Heart left ventricle (tissue), 16 donors: ENCODE results near the gene SLC44A2. TPM values are rescaled to one million over a fixed set of nuclear protein-coding genes. Genes with fewer than 3 reads are reported as not detected.

Experiments
- ATAC-seq, 4 donors: fragments of 200-7000 bp; cut with Tn5 transposase; one replicate each; pipeline ENCODE4 v1.9.1; 2020 to 2022; ENCODE audit warnings: moderate library complexity in 4 of 4, mild to moderate bottlenecking in 3 of 4, moderate number of reproducible peaks in 1 of 4
- DNase-seq, 5 donors: peaks; one replicate each; pipeline ENCODE4 v3.0.0-alpha.2; 2020
- H3K27ac ChIP-seq, 12 donors: fragments of 200-600 bp; sonication (generic) in 4 of 12; one replicate each; pipeline versions ENCODE4 v1.5.0 to v1.8.0; 2016 to 2022; ENCODE audit warnings: mild to moderate bottlenecking in 2 of 12
- H3K27me3 ChIP-seq, 9 donors: fragments of 200-600 bp; sonication (generic) in 2 of 9; one replicate each; pipeline versions ENCODE4 v1.5.1 to v1.8.0; 2016 to 2022; ENCODE audit warnings: mild to moderate bottlenecking in 3 of 9
- H3K36me3 ChIP-seq, 9 donors: fragments of 200-600 bp; sonication (generic) in 2 of 9; one replicate each; pipeline versions ENCODE4 v1.5.0 to v1.8.0; 2018 to 2022; ENCODE audit warnings: mild to moderate bottlenecking in 2 of 9
- H3K4me1 ChIP-seq, 12 donors: fragments of 200-600 bp; sonication (generic) in 4 of 12; one replicate each; pipeline versions ENCODE4 v1.5.0 to v1.8.0; 2016 to 2022; ENCODE audit warnings: mild to moderate bottlenecking in 3 of 12
- H3K4me3 ChIP-seq, 12 donors: fragments of 200-600 bp; sonication (generic) in 4 of 12; one replicate each; pipeline versions ENCODE4 v1.5.0 to v1.8.0; 2017 to 2022; ENCODE audit warnings: mild to moderate bottlenecking in 9 of 12, moderate library complexity in 4 of 12
- H3K9me3 ChIP-seq, 12 donors: fragments of 200-600 bp; sonication (generic) in 4 of 12; one replicate each; pipeline versions ENCODE4 v1.5.0 to v1.8.0; 2016 to 2022; ENCODE audit warnings: mild to moderate bottlenecking in 1 of 12
- POLR2A ChIP-seq, 2 donors: fragments of 450-650 bp; IDR thresholded peaks; one replicate each; pipeline ENCODE4 v1.6.1; 2017; ENCODE audit warnings: antibody characterized with exemption in 2 of 2, mild to moderate bottlenecking in 2 of 2, moderate library complexity in 2 of 2
- WGBS, 4 donors: extraction: QIAGEN DNeasy Blood & Tissue Kit in 2 of 4; methylation state at CpG; one replicate each; pipeline versions ENCODE4 v1.1.5 to v1.1.7; 2013 to 2018; 5-methylcytosine and 5-hydroxymethylcytosine counted together
- intact Hi-C, 10 donors: fragments of 100-400 bp; cut with DNase I; formaldehyde crosslinking; loops; one replicate each; pipeline versions ENCODE4 v1.11.1 to v1.14.2; 2022
- polyA plus RNA-seq, 2 donors: library from polyadenylated mRNA; stranded (reverse); fragments of 200-250 nt; gene quantifications; one replicate each; pipeline ENCODE4 v1.2.3, GENCODE V29; 2013
- total RNA-seq, 9 donors: library from RNA; depleted of rRNA in 2 of 9; stranded (reverse); fragments of >200 nt in 2 of 9; fragmentation: NEBNext Ultra II Directional in 3 of 9; extraction: Animal tissue kit (Norgen Biotek cat#: 25700) in 3 of 9; gene quantifications; one replicate each; pipeline versions ENCODE4 v1.1.0 to v1.2.4, GENCODE V29; 2016 to 2023
- TF ChIP-seq, protein P1 (sequence below), 12 donors: fragments of 200-600 bp; sonication (generic) in 4 of 12; IDR thresholded peaks; one replicate each; pipeline versions ENCODE4 v1.5.0 to v1.8.0; 2018 to 2022; ENCODE audit warnings: antibody characterized with exemption in 12 of 12, mild to moderate bottlenecking in 5 of 12
- donor health status: ischemic (EF 13 %, LVEDD 7.1; RV severe dilation, severe dysfunction).
- donor health status: healthy with polysubstance abuse.
- donor health status: DM: no; HTN: yes; CAD: no.
- donor health status: DM: no; HTN: no; CAD: no.
- donor health status: ischemic (EF 25% LVEDD 6.9; RV normal size, moderate dysfunction).
- donor health status: ischemic (EF 25% LVEDD 5.7; RV mildly dilated, moderate dysfunction).
- donor health status: healthy.
- donor health status: DM: yes; HTN: yes; CAD: no.
- donor health status: ischemic (EF 35%, LVEDD 5.7; RV mildly dilated, moderate dysfunction).
- donor health status: nonischemic (EF 11% LVEDD 7.7; RV severe dilation, severe dysfunction).
- donor health status: DM: yes; HTN: yes; CAD: no.
- donor health status: PGD.
- donor health status: ischemic (EF 29% LVEDD 5.4; RV normal size, mild dysfunction).
- donor health status: nonischemic (EF 23%, LVEDD 6.1; RV moderate dilation, normal function).

The SLC44A2 gene
- total and polyA plus RNA-seq, 11 donors, result 43.1 to 130 (median 82.5) TPM

DNA sequence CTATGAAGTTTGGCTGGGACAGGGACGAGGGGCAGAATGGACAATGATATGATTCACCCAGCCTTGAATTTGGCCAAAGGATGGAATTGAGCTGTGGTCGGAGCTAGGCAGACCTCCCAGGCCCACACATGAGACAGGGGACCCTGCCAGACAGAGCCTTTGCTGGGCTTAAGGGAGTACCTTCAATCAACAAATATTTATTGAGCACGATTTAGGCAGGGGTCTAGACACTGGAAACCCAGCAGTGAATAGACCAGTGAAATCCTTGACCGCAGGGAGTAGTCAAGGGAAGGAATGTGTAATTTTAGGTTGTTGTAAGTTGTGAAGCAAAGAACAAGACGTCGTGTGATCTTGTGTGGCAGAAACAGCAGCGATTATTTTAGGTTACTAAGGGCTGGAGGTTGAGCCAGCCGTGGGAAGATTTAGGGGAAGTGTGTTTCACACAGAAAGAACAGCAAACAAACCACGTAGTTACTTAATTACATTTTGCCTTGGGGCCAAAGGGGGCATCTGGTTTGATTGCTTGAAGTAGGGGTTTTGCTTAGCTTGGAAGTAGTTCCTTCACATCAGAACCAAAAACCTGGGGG lies 21.4 kb upstream of the SLC44A2 start:
- DNase-seq, result no peak
- H3K9me3 ChIP-seq, result peaks cover 0 to 4% (median 0%) of the 10 kb centered on the region in 12 donors
- H3K27ac ChIP-seq, result peak overlapping the region; percentile 91 to 99 (median 97)
- no peaks in the 10 kb centered on the region for H3K27me3 ChIP-seq
- peaks cover 0 to 36% (median 22%) of the 10 kb centered on the region in 12 donors for H3K4me1 ChIP-seq
- 33 to 35% (median 33%) methylated on average over 8 to 9 of the region's 9 CpGs for WGBS, 4 donors
- peak in 2 of 4 donors; percentile 19 to 22 for ATAC-seq
- no peak for TF ChIP-seq POLR2A (IDR thresholded peaks at IDR 0.05)
- TF ChIP-seq, protein P1, sequence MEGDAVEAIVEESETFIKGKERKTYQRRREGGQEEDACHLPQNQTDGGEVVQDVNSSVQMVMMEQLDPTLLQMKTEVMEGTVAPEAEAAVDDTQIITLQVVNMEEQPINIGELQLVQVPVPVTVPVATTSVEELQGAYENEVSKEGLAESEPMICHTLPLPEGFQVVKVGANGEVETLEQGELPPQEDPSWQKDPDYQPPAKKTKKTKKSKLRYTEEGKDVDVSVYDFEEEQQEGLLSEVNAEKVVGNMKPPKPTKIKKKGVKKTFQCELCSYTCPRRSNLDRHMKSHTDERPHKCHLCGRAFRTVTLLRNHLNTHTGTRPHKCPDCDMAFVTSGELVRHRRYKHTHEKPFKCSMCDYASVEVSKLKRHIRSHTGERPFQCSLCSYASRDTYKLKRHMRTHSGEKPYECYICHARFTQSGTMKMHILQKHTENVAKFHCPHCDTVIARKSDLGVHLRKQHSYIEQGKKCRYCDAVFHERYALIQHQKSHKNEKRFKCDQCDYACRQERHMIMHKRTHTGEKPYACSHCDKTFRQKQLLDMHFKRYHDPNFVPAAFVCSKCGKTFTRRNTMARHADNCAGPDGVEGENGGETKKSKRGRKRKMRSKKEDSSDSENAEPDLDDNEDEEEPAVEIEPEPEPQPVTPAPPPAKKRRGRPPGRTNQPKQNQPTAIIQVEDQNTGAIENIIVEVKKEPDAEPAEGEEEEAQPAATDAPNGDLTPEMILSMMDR (IDR thresholded peaks at IDR 0.05), result no peak
- peak overlapping the region in 11 of 12 donors; percentile 88 to 100 (median 100) for H3K4me3 ChIP-seq
- intact Hi-C loops, result loop anchor here in 1 of 10 donors (5.0 kb wide), 1 partner anchor 38 kb away; no protein-coding TSS in a partner anchor
- no peaks in the 10 kb centered on the region for H3K36me3 ChIP-seq

DNA sequence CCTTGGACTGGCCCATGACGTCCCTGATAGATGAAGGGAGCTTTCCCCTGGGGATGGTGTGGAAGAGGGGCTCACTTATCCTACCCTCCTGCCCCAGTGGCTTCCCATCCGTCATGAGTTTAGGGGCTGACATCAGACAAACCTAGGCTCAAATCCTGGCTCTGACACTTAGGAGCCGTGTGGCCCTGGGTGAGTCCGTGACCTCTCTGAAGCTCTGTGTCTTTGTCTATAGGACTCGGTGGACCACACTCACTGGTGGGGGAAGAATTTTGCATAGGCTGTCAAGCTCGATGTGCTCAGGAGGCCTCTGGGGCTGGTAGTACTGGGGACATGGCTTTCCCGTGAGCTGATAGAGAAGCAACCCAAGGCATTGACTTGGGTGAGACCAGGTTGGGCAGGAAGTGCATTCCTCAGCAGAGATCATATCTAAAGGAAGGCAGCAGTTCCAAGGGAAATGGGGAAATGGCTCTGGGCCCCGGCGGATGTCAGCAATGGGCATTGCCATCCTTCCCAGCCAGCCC lies 20.8 kb upstream of the SLC44A2 start:
- ATAC-seq, result peak in 3 of 4 donors; percentile 6 to 40 (median 12)
- peaks cover 0 to 36% (median 22%) of the 10 kb centered on the region in 12 donors for H3K4me1 ChIP-seq
- no peaks in the 10 kb centered on the region for H3K27me3 ChIP-seq
- no peaks in the 10 kb centered on the region for H3K36me3 ChIP-seq
- intact Hi-C loops, result loop anchor here in 1 of 10 donors (5.0 kb wide), 1 partner anchor 38 kb away; no protein-coding TSS in a partner anchor
- peak overlapping the region; percentile 91 to 99 (median 97) for H3K27ac ChIP-seq
- H3K4me3 ChIP-seq, result peak overlapping the region in 9 of 12 donors; percentile 12 to 100 (median 100)
- TF ChIP-seq POLR2A (IDR thresholded peaks at IDR 0.05), result no peak
- TF ChIP-seq, protein P1 (IDR thresholded peaks at IDR 0.05), result no peak
- peak in 4 of 5 donors; percentile 37 to 70 (median 52) for DNase-seq
- peaks cover 0 to 4% (median 0%) of the 10 kb centered on the region in 12 donors for H3K9me3 ChIP-seq
- WGBS, 4 donors, result 59 to 74% (median 65%) methylated on average over 8 to 9 of the region's 9 CpGs

DNA sequence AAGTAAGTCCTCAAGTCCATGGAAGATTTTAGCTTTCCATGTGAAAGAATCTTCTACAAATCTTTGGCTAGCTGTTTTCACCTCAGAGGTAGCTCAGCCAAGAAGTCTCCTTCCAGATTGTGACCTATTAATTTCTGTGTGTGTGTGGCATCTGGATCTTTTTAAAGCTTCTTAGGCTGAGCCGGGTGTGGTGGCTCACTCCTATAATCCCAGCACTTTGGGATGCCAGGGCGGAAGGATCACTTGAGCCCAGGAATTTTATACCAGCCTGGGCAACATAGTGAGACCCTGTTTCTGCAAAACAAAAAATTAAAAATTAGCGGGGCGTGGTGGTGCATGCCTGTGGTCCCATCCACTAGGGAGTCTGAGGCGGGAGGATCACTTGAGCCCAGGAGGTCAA lies 13.4 kb upstream of the SLC44A2 start:
- H3K36me3 ChIP-seq, result no peaks in the 10 kb centered on the region
- WGBS, 4 donors, result 78 to 85% (median 84%) methylated on average over 5 of the region's 5 CpGs
- DNase-seq, result no peak
- no peaks in the 10 kb centered on the region for H3K9me3 ChIP-seq
- no peak for TF ChIP-seq POLR2A (IDR thresholded peaks at IDR 0.05)
- TF ChIP-seq, protein P1 (IDR thresholded peaks at IDR 0.05), result no peak
- no peak for ATAC-seq
- H3K27ac ChIP-seq, result peak overlapping the region in 11 of 12 donors; percentile 66 to 85 (median 81)
- intact Hi-C loops, result loop anchor here in 1 of 10 donors (1.0 kb wide), 1 partner anchor 13 kb away; the partner anchor contains the start of gene SLC44A2
- no peaks in the 10 kb centered on the region for H3K27me3 ChIP-seq
- peaks cover 7 to 50% (median 36%) of the 10 kb centered on the region in 12 donors for H3K4me1 ChIP-seq
- H3K4me3 ChIP-seq, result no peak overlapping the region

DNA sequence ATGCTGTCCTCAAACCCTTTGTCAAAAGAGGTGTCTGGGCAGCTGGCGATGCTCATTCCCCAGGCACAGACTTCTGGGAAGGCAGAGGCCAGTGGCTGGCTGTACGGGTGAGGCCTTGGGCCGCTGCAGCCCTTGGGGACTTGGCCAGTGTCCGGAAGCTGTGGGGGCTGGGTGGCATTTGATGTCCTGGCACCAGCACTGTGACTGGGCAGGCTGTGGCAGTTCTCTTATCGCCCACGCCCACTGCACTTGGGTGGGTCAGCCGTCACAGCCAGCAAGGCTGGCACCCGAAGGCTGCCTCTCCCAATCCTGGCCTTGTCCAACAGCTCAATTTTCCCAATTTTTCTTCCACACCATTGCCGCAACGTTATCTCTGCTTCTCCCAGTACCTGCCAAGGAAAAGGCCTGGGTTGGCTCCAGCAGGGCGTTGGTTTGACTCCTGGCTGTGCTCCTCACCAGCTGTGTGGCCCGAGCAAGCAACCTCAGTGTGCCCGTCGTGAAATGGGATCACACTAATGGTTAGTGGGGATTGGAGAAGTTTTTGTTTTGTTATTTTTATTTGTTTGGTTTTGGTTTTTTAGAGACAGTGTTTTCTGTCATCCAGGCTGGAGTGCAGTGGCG lies 12.7 kb upstream of the SLC44A2 start:
- ATAC-seq (peak; percentile 98 to 99 (median 99)), DNase-seq (peak; percentile 87 to 94 (median 87))
- intact Hi-C loops, result loop anchor here in 1 of 10 donors (1.0 kb wide), 1 partner anchor 13 kb away; the partner anchor contains the start of gene SLC44A2
- Histone ChIP-seq H3K4me1 (peaks cover 7 to 54% (median 36%) of the 10 kb centered on the region in 12 donors), H3K36me3 (no peaks in the 10 kb centered on the region), H3K9me3 (no peaks in the 10 kb centered on the region), H3K27ac (peak overlapping the region; percentile 42 to 85 (median 78)), H3K27me3 (no peaks in the 10 kb centered on the region), H3K4me3 (peak overlapping the region in 1 of 12 donors; percentile 23)
- WGBS, 4 donors, result 35 to 41% (median 38%) methylated on average over 13 to 15 of the region's 15 CpGs
- TF ChIP-seq POLR2A (IDR thresholded peaks at IDR 0.05), result no peak
- TF ChIP-seq, protein P1 (IDR thresholded peaks at IDR 0.05), result no peak
